Heart left ventricle (tissue), 13 donors: ENCODE results near the gene CD300C.

ENCODE experiments used
- POLR2A ChIP-seq, 2 donors: fragments of 450-650 bp; IDR thresholded peaks; one replicate each; pipeline ENCODE4 v1.6.1; 2017; ENCODE audit warnings: antibody characterized with exemption in 2 of 2, mild to moderate bottlenecking in 2 of 2, moderate library complexity in 2 of 2
- TF ChIP-seq, protein P1 (sequence below), 12 donors: fragments of 200-600 bp; sonication (generic) in 4 of 12; IDR thresholded peaks; one replicate each; pipeline versions ENCODE4 v1.5.0 to v1.8.0; 2018 to 2022; ENCODE audit warnings: antibody characterized with exemption in 12 of 12, mild to moderate bottlenecking in 5 of 12
- donor health status: ischemic (EF 13 %, LVEDD 7.1; RV severe dilation, severe dysfunction).
- donor health status: DM: no; HTN: yes; CAD: no.
- donor health status: DM: no; HTN: no; CAD: no.
- donor health status: ischemic (EF 25% LVEDD 6.9; RV normal size, moderate dysfunction).
- donor health status: ischemic (EF 25% LVEDD 5.7; RV mildly dilated, moderate dysfunction).
- donor health status: ischemic (EF 35%, LVEDD 5.7; RV mildly dilated, moderate dysfunction).
- donor health status: nonischemic (EF 11% LVEDD 7.7; RV severe dilation, severe dysfunction).
- donor health status: DM: yes; HTN: yes; CAD: no.
- donor health status: PGD.
- donor health status: ischemic (EF 29% LVEDD 5.4; RV normal size, mild dysfunction).
- donor health status: nonischemic (EF 23%, LVEDD 6.1; RV moderate dilation, normal function).

DNA sequence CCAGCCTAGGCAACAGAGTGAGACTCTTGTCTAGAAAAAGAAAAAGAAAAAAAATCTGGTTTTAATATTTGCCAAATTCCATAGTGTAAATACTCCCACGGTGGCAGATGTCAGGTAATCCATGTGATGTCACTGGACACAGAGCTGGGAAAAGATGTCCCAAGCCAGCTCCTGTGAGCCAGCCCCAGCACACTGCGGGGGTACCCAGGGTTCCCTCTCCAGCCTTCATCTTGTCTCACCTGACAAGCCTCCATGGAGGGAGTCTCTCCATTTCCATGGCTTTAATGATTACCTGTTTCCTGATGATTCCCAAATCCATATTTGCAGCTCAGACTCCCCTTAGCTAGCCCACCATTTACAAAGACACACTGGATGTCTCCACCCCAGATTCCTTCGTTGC lies 19.2 kb downstream of the CD300C start:
- TF ChIP-seq POLR2A (IDR thresholded peaks at IDR 0.05), result no peak
- TF ChIP-seq, protein P1, sequence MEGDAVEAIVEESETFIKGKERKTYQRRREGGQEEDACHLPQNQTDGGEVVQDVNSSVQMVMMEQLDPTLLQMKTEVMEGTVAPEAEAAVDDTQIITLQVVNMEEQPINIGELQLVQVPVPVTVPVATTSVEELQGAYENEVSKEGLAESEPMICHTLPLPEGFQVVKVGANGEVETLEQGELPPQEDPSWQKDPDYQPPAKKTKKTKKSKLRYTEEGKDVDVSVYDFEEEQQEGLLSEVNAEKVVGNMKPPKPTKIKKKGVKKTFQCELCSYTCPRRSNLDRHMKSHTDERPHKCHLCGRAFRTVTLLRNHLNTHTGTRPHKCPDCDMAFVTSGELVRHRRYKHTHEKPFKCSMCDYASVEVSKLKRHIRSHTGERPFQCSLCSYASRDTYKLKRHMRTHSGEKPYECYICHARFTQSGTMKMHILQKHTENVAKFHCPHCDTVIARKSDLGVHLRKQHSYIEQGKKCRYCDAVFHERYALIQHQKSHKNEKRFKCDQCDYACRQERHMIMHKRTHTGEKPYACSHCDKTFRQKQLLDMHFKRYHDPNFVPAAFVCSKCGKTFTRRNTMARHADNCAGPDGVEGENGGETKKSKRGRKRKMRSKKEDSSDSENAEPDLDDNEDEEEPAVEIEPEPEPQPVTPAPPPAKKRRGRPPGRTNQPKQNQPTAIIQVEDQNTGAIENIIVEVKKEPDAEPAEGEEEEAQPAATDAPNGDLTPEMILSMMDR (IDR thresholded peaks at IDR 0.05), result no peak
